ENCODE results near the gene GFER. TPM values are rescaled to one million over a fixed set of nuclear protein-coding genes. Genes with fewer than 3 reads are reported as not detected.
"Not testable (repeated sequence)": the region's sequence is repeated elsewhere in the genome, so short reads cannot be mapped to it uniquely, and the experiment has no call there.

GFER gene
- total RNA-seq, 4 donors from 2014 or later, result 29.9 to 117 (median 64.3) TPM

GRCh38 chr16:1950559-1950958 is 33.4 kb upstream of the GFER start:
- no peaks in the 10 kb centered on the region for H3K4me1 ChIP-seq
- 90% methylated on average over 18 of the region's 19 CpGs; no CpG with 5 or more reads in 1 of the 2 donors for WGBS, 2 donors (ENCODE audit: low coverage in 1 of 2)
- no peak overlapping the region for H3K4me3 ChIP-seq
- intact Hi-C loops (cut with DNase I; ENCODE audit: low total_unique reads) (no loop called here), in situ Hi-C loops (cut with MboI; ENCODE audit: low pct_ligation_motif_present in 1 of 4, low pct_unique_long_range_greater_than_20kb in 1 of 4, low sequenced_read_pairs in 3 of 4) (no loop called here)
- H3K9me3 ChIP-seq, result no peaks in the 10 kb centered on the region
- no peaks in the 10 kb centered on the region for H3K27me3 ChIP-seq
- TF ChIP-seq POLR2AphosphoS5 (IDR thresholded peaks at IDR 0.05) (no peak), EP300 (IDR thresholded peaks at IDR 0.05; ENCODE audit: low read depth) (no peak), POLR2A (IDR thresholded peaks at IDR 0.05) (no peak), CTCF (IDR thresholded peaks at IDR 0.05) (no peak)
- no peaks in the 10 kb centered on the region for H3K36me3 ChIP-seq
- H3K27ac ChIP-seq, result no peak overlapping the region
- DNase-seq, result no peak

- H3K4me3 ChIP-seq, result no peak overlapping the region
- TF ChIP-seq CTCF (IDR thresholded peaks at IDR 0.05) (no peak), POLR2A (IDR thresholded peaks at IDR 0.05) (no peak), EP300 (IDR thresholded peaks at IDR 0.05; ENCODE audit: low read depth) (no peak)
- DNase-seq, result no peak
- in situ Hi-C loops (cut with MboI; ENCODE audit: low pct_ligation_motif_present in 1 of 4, low pct_unique_long_range_greater_than_20kb in 1 of 4, low sequenced_read_pairs in 3 of 4) (no loop called here), intact Hi-C loops (cut with DNase I; ENCODE audit: low total_unique reads) (no loop called here)
- no peaks in the 10 kb centered on the region for H3K36me3 ChIP-seq
- peaks cover 0 to 2% (median 1%) of the 10 kb centered on the region in 4 donors for H3K4me1 ChIP-seq
- 84% methylated on average over 22 of the region's 22 CpGs; no CpG with 5 or more reads in 1 of the 2 donors for WGBS, 2 donors (ENCODE audit: low coverage in 1 of 2)
- H3K9me3 ChIP-seq, result no peaks in the 10 kb centered on the region
- H3K27me3 ChIP-seq, result no peaks in the 10 kb centered on the region
- H3K27ac ChIP-seq, result no peak overlapping the region
Measured at GRCh38 chr16:1953734-1954133, 30.3 kb upstream of the GFER start.

- in situ Hi-C loops (cut with MboI; ENCODE audit: low pct_ligation_motif_present in 1 of 4, low pct_unique_long_range_greater_than_20kb in 1 of 4, low sequenced_read_pairs in 3 of 4); H3K27me3 ChIP-seq; DNase-seq; H3K27ac ChIP-seq; intact Hi-C loops (cut with DNase I; ENCODE audit: low total_unique reads); H3K4me3 ChIP-seq; H3K9me3 ChIP-seq: not testable (repeated sequence)
- Histone ChIP-seq H3K36me3 (peaks cover 0 to 13% (median 6%) of the 10 kb centered on the region in 4 donors), H3K4me1 (peaks cover 8 to 23% (median 21%) of the 10 kb centered on the region in 4 donors)
- 80 to 89% methylated on average over 8 to 20 of the region's 22 CpGs for WGBS, 2 donors (ENCODE audit: low coverage in 1 of 2)
Measured at GRCh38 chr16:1957434-1958142, 26.4 kb upstream of the GFER start.

GRCh38 chr16:1958143-1958491 is 25.9 kb upstream of the GFER start:
- in situ Hi-C loops (cut with MboI; ENCODE audit: low pct_ligation_motif_present in 1 of 4, low pct_unique_long_range_greater_than_20kb in 1 of 4, low sequenced_read_pairs in 3 of 4), result not testable (repeated sequence)

GRCh38 chr16:1958715-1959268 is 25.2 kb upstream of the GFER start:
- Histone ChIP-seq H3K9me3 (no peaks in the 10 kb centered on the region), H3K27me3 (no peaks in the 10 kb centered on the region), H3K4me1 (peaks cover 8 to 33% (median 29%) of the 10 kb centered on the region in 4 donors), H3K36me3 (peaks cover 0 to 16% (median 6%) of the 10 kb centered on the region in 4 donors), H3K4me3 (peak overlapping the region in 2 of 4 donors; percentile 87 to 99), H3K27ac (peak overlapping the region; percentile 89 to 97 (median 91))
- intact Hi-C loops (cut with DNase I; ENCODE audit: low total_unique reads) (no loop called here), in situ Hi-C loops (cut with MboI; ENCODE audit: low pct_ligation_motif_present in 1 of 4, low pct_unique_long_range_greater_than_20kb in 1 of 4, low sequenced_read_pairs in 3 of 4) (no loop called here)
- TF ChIP-seq EP300 (IDR thresholded peaks at IDR 0.05; ENCODE audit: low read depth) (no peak), POLR2A (IDR thresholded peaks at IDR 0.05) (no peak), POLR2AphosphoS5 (IDR thresholded peaks at IDR 0.05) (no peak), CTCF (IDR thresholded peaks at IDR 0.05) (no peak)
- DNase-seq, result no peak
- WGBS, 2 donors (ENCODE audit: low coverage in 1 of 2), result 0 to 32% methylated on average over 5 to 14 of the region's 14 CpGs

More at GRCh38 chr16:1958143-1958491, 25.9 kb upstream of the GFER start:
- Histone ChIP-seq H3K36me3 (peaks cover 0 to 16% (median 6%) of the 10 kb centered on the region in 4 donors), H3K4me1 (peaks cover 8 to 27% (median 22%) of the 10 kb centered on the region in 4 donors)
- H3K27ac ChIP-seq; H3K4me3 ChIP-seq; H3K9me3 ChIP-seq; DNase-seq; intact Hi-C loops (cut with DNase I; ENCODE audit: low total_unique reads); H3K27me3 ChIP-seq: not testable (repeated sequence)
- 89% methylated on average over 16 of the region's 30 CpGs; no CpG with 5 or more reads in 1 of the 2 donors for WGBS, 2 donors (ENCODE audit: low coverage in 1 of 2)
